Panc1 (cell line): ENCODE measurements around the gene TEDC2.

Source experiments
- CTCF ChIP-seq: fragments of 450-650 bp; IDR thresholded peaks from 2 replicates; pipeline ENCODE4 v1.5.1; 2017; ENCODE audit warnings: mild to moderate bottlenecking
- POLR2AphosphoS5 ChIP-seq: IDR thresholded peaks from 2 replicates; pipeline ENCODE4 v1.6.1; 2012; ENCODE audit warnings: mild to moderate bottlenecking, low read depth, low read length, moderate library complexity
- REST ChIP-seq, 2 experiments: IDR thresholded peaks; 2 replicates each; pipeline ENCODE4 v1.6.1; 2011 to 2012; ENCODE audit warnings: low read depth in 2 of 2, control low read depth in 1 of 2, low read length in 1 of 2, mild to moderate bottlenecking in 1 of 2, moderate library complexity in 1 of 2; ENCODE audit not compliant: insufficient read depth in 1 of 2
- SIN3A ChIP-seq: IDR thresholded peaks from 2 replicates; pipeline ENCODE4 v1.6.1; 2012; ENCODE audit warnings: low read depth, mild to moderate bottlenecking, low read length, moderate library complexity, borderline replicate concordance; ENCODE audit not compliant: insufficient read depth

GRCh38 chr16:2469399-2470233, 9.7 kb downstream of the TEDC2 start:
- TF ChIP-seq CTCF (no peak), REST (IDR thresholded peaks at IDR 0.05; ENCODE audit: insufficient read depth in 1 of 2, low read depth in 2 of 2, low read length in 1 of 2) (no peak), POLR2AphosphoS5 (no peak), SIN3A (no peak)
